A549 (cell line): ENCODE data around the gene FBXW5. TPM values are rescaled to one million over a fixed set of nuclear protein-coding genes. Genes with fewer than 3 reads are reported as not detected.

Source experiments
- ATAC-seq, 2 experiments: fragments of 200-7000 bp in 1 of 2; fragments of >200 bp in 1 of 2; cut with Nextera tagmentation in 1 of 2; cut with Tn5 transposase in 1 of 2; 3 replicates each; pipeline versions ENCODE4 v1.8.0 to v1.9.1; 2018 to 2020; ENCODE audit warnings: mild to moderate bottlenecking in 1 of 2, moderate library complexity in 1 of 2
- CTCF ChIA-PET: fragments of 300-600 bp; sonication (Branson Sonifier 250); formaldehyde crosslinking; extraction: SDS; loops from one replicate; lab custom pipeline; 2021; ENCODE audit warnings: antibody characterized with exemption, inconsistent platforms; lab: Yijun Ruan, JAX
- POLR2A ChIA-PET: fragments of 350-600 bp; formaldehyde crosslinking; extraction: SDS; loops from one replicate; lab custom pipeline; 2021; ENCODE audit warnings: antibody characterized with exemption, inconsistent platforms; lab: Yijun Ruan, JAX
- DNase-seq, 2 experiments: peaks; one replicate each; pipeline versions ENCODE4 v3.0.0 to v3.0.0-alpha.2; 2011 to 2016; ENCODE audit warnings: low read depth in 1 of 2, low spot score in 1 of 2
- FAIRE-seq: peaks from 2 replicates; lab custom pipeline; 2011; peaks lifted over from hg19 to GRCh38; lab: Jason Lieb, UNC
- H3K27ac ChIP-seq, 2 experiments: fragments of >200 bp; sonication (Bioruptor Twin); formaldehyde crosslinking; 3 replicates each; pipeline ENCODE4 v1.5.1; 2016 to 2017
- H3K4me1 ChIP-seq: fragments of >200 bp; sonication (Bioruptor Twin); formaldehyde crosslinking; 3 replicates; pipeline ENCODE4 v1.6.1; 2016
- H3K4me2 ChIP-seq: fragments of >200 bp; sonication (Bioruptor Twin); formaldehyde crosslinking; 3 replicates; pipeline ENCODE4 v1.6.1; 2016
- H3K4me3 ChIP-seq: fragments of >200 bp; sonication (Bioruptor Twin); formaldehyde crosslinking; 3 replicates; pipeline ENCODE4 v1.5.1; 2016
- H3K9me3 ChIP-seq: fragments of >200 bp; sonication (Bioruptor Twin); formaldehyde crosslinking; 3 replicates; pipeline ENCODE4 v1.6.1; 2016
- CBX2 ChIP-seq: fragments of 200-600 bp; sonication (generic); IDR thresholded peaks from 2 replicates; pipeline ENCODE4 v1.6.1; 2016; ENCODE audit warnings: low read depth, mild to moderate bottlenecking, borderline replicate concordance
- CEBPB ChIP-seq, 2 experiments: fragments of >200 bp in 1 of 2; sonication (Bioruptor Twin) in 1 of 2; formaldehyde crosslinking in 1 of 2; IDR thresholded peaks; 2 replicates each; pipeline ENCODE4 v1.6.1; 2012 to 2016
- CHD2 ChIP-seq: fragments of 150-350 bp; IDR thresholded peaks from 2 replicates; pipeline ENCODE4 v1.6.1; 2014; ENCODE audit warnings: low read length; ENCODE audit not compliant: partially characterized antibody
- CHD4 ChIP-seq: fragments of 200-600 bp; sonication (generic); IDR thresholded peaks from 2 replicates; pipeline ENCODE4 v1.6.1; 2016; ENCODE audit warnings: antibody characterized with exemption, mild to moderate bottlenecking, borderline replicate concordance
- EHMT2 ChIP-seq: fragments of 200-600 bp; sonication (generic); IDR thresholded peaks from 2 replicates; pipeline ENCODE4 v1.6.1; 2016; ENCODE audit warnings: antibody characterized with exemption, low read depth, mild to moderate bottlenecking, moderate library complexity
- ESRRA ChIP-seq: fragments of 150-350 bp; IDR thresholded peaks from 2 replicates; pipeline ENCODE4 v1.6.1; 2014; ENCODE audit warnings: mild to moderate bottlenecking, low read length, borderline replicate concordance
- FOSB ChIP-seq: fragments of 250-450 bp; sonication (Bioruptor Pico); IDR thresholded peaks from 2 replicates; pipeline ENCODE4 v1.5.0; 2020; ENCODE audit warnings: mild to moderate bottlenecking, moderate library complexity
- FOXS1 ChIP-seq: fragments of 250-450 bp; sonication (Bioruptor Pico); IDR thresholded peaks from 2 replicates; pipeline ENCODE4 v1.5.0; 2020; ENCODE audit warnings: mild to moderate bottlenecking, moderate library complexity
- HDAC2 ChIP-seq: fragments of 200-600 bp; sonication (generic); IDR thresholded peaks from 2 replicates; pipeline ENCODE4 v1.6.1; 2016
- HEYL ChIP-seq: fragments of 250-450 bp; sonication (Bioruptor Pico); IDR thresholded peaks from 2 replicates; pipeline ENCODE4 v1.8.0; 2021; ENCODE audit warnings: mild to moderate bottlenecking, moderate library complexity
- HOXA7 ChIP-seq: fragments of 250-450 bp; sonication (Bioruptor Pico); IDR thresholded peaks from 2 replicates; pipeline ENCODE4 v1.5.0; 2020; ENCODE audit warnings: mild to moderate bottlenecking, moderate library complexity
- HOXB5 ChIP-seq: fragments of 250-450 bp; sonication (Bioruptor Pico); IDR thresholded peaks from 2 replicates; pipeline ENCODE4 v1.5.0; 2020; ENCODE audit warnings: mild to moderate bottlenecking, moderate library complexity
- JUNB ChIP-seq: fragments of >200 bp; sonication (Bioruptor Twin); formaldehyde crosslinking; IDR thresholded peaks from 2 replicates; pipeline ENCODE4 v1.6.1; 2016
- MAFK ChIP-seq: fragments of 450-650 bp; IDR thresholded peaks from 2 replicates; pipeline ENCODE4 v1.6.1; 2014; ENCODE audit not compliant: partially characterized antibody
- NFE2L2 ChIP-seq: fragments of 150-350 bp; conservative IDR thresholded peaks from 2 replicates; pipeline ENCODE4 v1.6.1; 2014; ENCODE audit warnings: low read length
- NR3C1 ChIP-seq: fragments of >200 bp; sonication (Bioruptor Twin); formaldehyde crosslinking; IDR thresholded peaks from 3 replicates; pipeline ENCODE4 v1.6.1; 2017
- RAD21 ChIP-seq, 2 experiments: fragments of >200 bp in 1 of 2; sonication (Bioruptor Twin) in 1 of 2; formaldehyde crosslinking in 1 of 2; IDR thresholded peaks in 1 of 2; conservative IDR thresholded peaks in 1 of 2; 2 replicates in 1 of 2; 3 replicates in 1 of 2; pipeline ENCODE4 v1.6.1; 2012 to 2018; ENCODE audit warnings: inconsistent platforms in 1 of 2
- RNF2 ChIP-seq: fragments of 200-600 bp; sonication (generic); IDR thresholded peaks from 2 replicates; pipeline ENCODE4 v1.6.1; 2016; ENCODE audit warnings: low read depth, mild to moderate bottlenecking, antibody characterized with exemption, moderate library complexity, borderline replicate concordance
- SREBF2 ChIP-seq: fragments of 450-650 bp; IDR thresholded peaks from 2 replicates; pipeline ENCODE4 v1.6.1; 2014; ENCODE audit warnings: mild to moderate bottlenecking, moderate library complexity
- ZC3H11A ChIP-seq: fragments of 450-650 bp; IDR thresholded peaks from 2 replicates; pipeline ENCODE4 v1.6.1; 2014; ENCODE audit warnings: antibody characterized with exemption, mild to moderate bottlenecking
- ZFP36 ChIP-seq: fragments of 450-650 bp; IDR thresholded peaks from 2 replicates; pipeline ENCODE4 v1.6.1; 2014; ENCODE audit warnings: borderline replicate concordance; ENCODE audit not compliant: partially characterized antibody
- ZNF302 ChIP-seq: fragments of 250-450 bp; sonication (Bioruptor Pico); IDR thresholded peaks from 2 replicates; pipeline ENCODE4 v1.9.0; 2021; ENCODE audit warnings: inconsistent platforms, mild to moderate bottlenecking, moderate library complexity
- WGBS: methylation state at CpG from one replicate; pipeline ENCODE4 v1.1.6; 2017; ENCODE audit errors: missing lambda C conversion rate; 5-methylcytosine and 5-hydroxymethylcytosine counted together
- polyA plus RNA-seq, 4 experiments: library from polyadenylated mRNA; depleted of rRNA in 3 of 4; stranded (reverse); fragments of >200 nt; fragmentation: RNase III in 1 of 4; extraction: RNeasy Plus Mini Kit Qiagen cat#74134 plus additional on column Dnase treatment in 1 of 4; gene quantifications; 2 replicates in 3 of 4; 3 replicates in 1 of 4; pipeline ENCODE4 v1.2.3, GENCODE V29; 2011 to 2017
- TF ChIP-seq, protein P1 (sequence below): fragments of 450-650 bp; IDR thresholded peaks from 2 replicates; pipeline ENCODE4 v1.6.1; 2014; ENCODE audit warnings: antibody characterized with exemption
- TF ChIP-seq, protein P2 (sequence below): fragments of 250-450 bp; sonication (Bioruptor Pico); IDR thresholded peaks from 2 replicates; pipeline ENCODE4 v1.5.0; 2020; ENCODE audit warnings: low read depth, mild to moderate bottlenecking, moderate library complexity
- TF ChIP-seq, protein P3 (sequence below): fragments of >200 bp; sonication (Bioruptor Twin); formaldehyde crosslinking; IDR thresholded peaks from 3 replicates; pipeline ENCODE4 v1.6.1; 2016

The FBXW5 gene
- polyA plus RNA-seq, 2 of the 4 experiments (the other 2 are of a cell fraction), result 37.5 to 59.5 TPM

DNA sequence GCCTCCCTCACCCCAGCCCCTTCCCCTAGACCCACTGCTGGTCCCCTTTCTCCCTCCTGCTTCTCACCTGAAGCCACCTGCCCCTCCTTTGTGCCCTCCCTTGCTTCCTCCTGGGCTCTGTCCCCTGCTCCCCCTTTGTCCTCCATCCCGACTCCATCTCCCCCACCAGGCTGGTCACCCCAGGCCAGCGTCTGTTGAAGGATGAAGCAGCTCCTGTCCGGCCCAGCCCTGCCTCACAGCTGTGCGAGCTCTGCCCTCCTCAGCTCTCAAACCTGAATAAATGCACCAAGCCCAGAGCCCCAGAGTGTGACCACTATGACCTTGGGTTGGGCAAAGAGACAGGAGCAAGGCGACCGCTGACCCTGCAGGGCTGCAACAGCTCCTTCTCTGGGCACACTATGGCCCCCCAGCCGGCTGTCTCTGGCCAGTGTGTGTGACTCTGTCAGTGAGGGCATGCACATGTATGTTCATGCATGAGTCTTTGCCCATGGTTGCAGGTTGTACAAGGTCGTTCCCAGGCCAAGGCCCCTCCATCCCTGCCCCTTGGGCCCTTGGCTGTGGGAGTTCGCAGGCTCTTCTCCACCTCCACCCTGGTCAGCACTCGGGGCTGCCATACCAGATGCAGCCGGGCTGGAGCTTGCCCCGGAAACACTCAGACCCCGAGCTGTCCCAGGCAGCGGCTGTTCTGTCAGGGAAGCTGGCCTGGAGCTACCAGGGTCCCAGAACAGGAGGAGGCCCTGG, 10.8 kb upstream of the FBXW5 start (continued):
- TF ChIP-seq SREBF2 (no peak), ESRRA (no peak), ZFP36 (no peak), HOXA7 (no peak), HOXB5 (CRISPR knock-in tag) (no peak), FOXS1 (no peak)
- TF ChIP-seq, protein P1, sequence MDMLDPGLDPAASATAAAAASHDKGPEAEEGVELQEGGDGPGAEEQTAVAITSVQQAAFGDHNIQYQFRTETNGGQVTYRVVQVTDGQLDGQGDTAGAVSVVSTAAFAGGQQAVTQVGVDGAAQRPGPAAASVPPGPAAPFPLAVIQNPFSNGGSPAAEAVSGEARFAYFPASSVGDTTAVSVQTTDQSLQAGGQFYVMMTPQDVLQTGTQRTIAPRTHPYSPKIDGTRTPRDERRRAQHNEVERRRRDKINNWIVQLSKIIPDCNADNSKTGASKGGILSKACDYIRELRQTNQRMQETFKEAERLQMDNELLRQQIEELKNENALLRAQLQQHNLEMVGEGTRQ, result no peak

DNA sequence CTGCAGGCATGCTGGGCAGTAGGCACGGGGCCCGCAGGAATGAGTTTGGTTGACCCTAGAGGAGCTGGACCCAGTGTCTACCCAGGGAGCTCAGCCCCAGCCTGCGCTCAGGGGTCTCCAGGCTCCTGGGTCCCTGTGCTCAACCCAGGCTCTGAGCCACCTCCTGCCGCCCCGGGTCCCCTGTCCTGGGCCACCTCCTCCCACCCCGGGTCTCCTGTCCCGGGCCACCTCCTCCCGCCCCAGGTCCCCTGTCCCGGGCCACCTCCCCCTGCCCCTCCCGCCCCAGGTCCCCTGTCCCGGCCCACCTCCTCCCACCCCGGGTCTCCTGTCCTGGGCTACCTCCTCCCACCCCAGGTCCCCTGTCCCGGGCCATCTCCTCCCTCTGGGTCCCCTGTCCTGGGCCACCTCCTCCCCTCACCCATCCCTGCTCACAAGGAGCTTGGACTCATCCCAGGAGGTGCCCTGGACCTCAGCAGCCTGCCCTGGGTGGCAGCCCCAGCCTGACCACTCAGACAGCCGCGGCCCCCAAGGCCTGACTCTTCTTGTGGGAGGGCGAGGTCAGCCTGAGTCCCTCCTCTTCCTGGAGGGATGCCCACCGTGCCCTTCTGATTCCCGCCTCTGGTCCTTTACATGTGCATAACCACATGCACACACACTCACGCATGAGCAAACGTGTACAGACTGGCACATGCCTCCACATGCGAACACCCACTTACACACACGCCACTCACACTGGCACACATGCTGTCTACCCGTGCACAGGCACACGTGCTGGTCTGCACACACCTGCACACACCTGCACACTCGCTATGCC, 9.9 kb upstream of the FBXW5 start:
- Histone ChIP-seq H3K9me3 (no peaks in the 10 kb centered on the region), H3K4me3 (no peak overlapping the region), H3K27ac (no peak overlapping the region), H3K4me1 (peaks cover 7% of the 10 kb centered on the region), H3K4me2 (no peak overlapping the region)
- CTCF ChIA-PET, result interaction anchor here (1.1 to 11.3 kb wide), 2 partner anchors 77 to 92 kb away, joined by 3 to 282 read pairs; partner anchors contain the start of genes ABCA2, FUT7 and NPDC1
- WGBS, result 85% methylated on average over 15 of the region's 25 CpGs
- POLR2A ChIA-PET, result interaction anchor here (0.6 kb wide), 1 partner anchor 37 kb away, joined by 3 read pairs; no protein-coding TSS in a partner anchor
- FAIRE-seq (no peak), ATAC-seq (no peak), DNase-seq (no peak)
- no peak for TF ChIP-seq RNF2
- TF ChIP-seq ZNF302 (CRISPR knock-in tag), result no peak
- TF ChIP-seq NFE2L2, result no peak
- no peak for TF ChIP-seq MAFK
- TF ChIP-seq FOSB, result no peak
- no peak for TF ChIP-seq NR3C1
- no peak for TF ChIP-seq CEBPB (IDR thresholded peaks at IDR 0.05)
- no peak for TF ChIP-seq JUNB
- no peak for TF ChIP-seq EHMT2
- TF ChIP-seq RAD21 (conservative IDR thresholded peaks at IDR 0.05 in 1 of 2, IDR thresholded peaks at IDR 0.05 in 1 of 2), result no peak
- TF ChIP-seq CBX2, result no peak
- TF ChIP-seq, protein P2, sequence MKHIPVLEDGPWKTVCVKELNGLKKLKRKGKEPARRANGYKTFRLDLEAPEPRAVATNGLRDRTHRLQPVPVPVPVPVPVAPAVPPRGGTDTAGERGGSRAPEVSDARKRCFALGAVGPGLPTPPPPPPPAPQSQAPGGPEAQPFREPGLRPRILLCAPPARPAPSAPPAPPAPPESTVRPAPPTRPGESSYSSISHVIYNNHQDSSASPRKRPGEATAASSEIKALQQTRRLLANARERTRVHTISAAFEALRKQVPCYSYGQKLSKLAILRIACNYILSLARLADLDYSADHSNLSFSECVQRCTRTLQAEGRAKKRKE, result no peak

DNA sequence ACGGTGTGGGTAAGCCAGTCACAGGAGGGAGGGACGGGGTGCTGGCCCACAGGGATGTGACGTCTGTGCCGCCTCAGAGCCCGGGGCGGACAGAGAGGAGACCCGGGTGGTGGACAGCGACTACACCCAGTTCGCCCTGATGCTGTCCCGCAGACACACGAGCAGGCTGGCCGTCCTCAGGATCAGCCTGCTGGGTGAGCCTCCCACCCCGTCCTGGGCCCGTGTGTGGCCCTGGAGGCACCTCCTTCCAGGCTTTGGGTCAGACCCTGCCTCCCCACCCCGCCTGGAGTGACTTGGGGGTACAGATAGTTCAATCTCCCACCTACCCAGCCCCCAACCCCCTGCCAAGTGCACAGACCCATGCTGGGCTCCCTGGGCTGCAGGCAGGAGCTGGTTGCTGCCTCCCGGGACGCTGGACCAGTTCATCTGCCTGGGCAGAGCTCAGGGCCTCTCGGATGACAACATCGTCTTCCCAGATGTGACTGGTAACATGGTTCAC, 9.3 kb upstream of the FBXW5 start:
- CTCF ChIA-PET, result interaction anchor here (1.1 to 11.3 kb wide), 2 partner anchors 78 to 93 kb away, joined by 3 to 282 read pairs; partner anchors contain the start of genes ABCA2, FUT7 and NPDC1
- ATAC-seq (no peak), DNase-seq (no peak), FAIRE-seq (no peak)
- Histone ChIP-seq H3K27ac (no peak overlapping the region), H3K4me2 (no peak overlapping the region), H3K4me1 (peaks cover 12% of the 10 kb centered on the region), H3K9me3 (no peaks in the 10 kb centered on the region), H3K4me3 (no peak overlapping the region)
- POLR2A ChIA-PET, result interaction anchor here (0.6 kb wide), 1 partner anchor 38 kb away, joined by 3 read pairs; no protein-coding TSS in a partner anchor
- TF ChIP-seq, protein P2, result no peak
- no peak for TF ChIP-seq SREBF2
- TF ChIP-seq ZC3H11A, result no peak
- no peak for TF ChIP-seq HDAC2
- no peak for TF ChIP-seq HEYL (CRISPR knock-in tag)
- no peak for TF ChIP-seq HOXB5 (CRISPR knock-in tag)
- TF ChIP-seq, protein P3, sequence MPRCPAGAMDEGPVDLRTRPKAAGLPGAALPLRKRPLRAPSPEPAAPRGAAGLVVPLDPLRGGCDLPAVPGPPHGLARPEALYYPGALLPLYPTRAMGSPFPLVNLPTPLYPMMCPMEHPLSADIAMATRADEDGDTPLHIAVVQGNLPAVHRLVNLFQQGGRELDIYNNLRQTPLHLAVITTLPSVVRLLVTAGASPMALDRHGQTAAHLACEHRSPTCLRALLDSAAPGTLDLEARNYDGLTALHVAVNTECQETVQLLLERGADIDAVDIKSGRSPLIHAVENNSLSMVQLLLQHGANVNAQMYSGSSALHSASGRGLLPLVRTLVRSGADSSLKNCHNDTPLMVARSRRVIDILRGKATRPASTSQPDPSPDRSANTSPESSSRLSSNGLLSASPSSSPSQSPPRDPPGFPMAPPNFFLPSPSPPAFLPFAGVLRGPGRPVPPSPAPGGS, result no peak
- no peak for TF ChIP-seq CHD2
- no peak for TF ChIP-seq ESRRA
- no peak for TF ChIP-seq CHD4
- 82% methylated on average over 11 of the region's 19 CpGs for WGBS
